ENCODE results near the gene C5orf22.

DNA sequence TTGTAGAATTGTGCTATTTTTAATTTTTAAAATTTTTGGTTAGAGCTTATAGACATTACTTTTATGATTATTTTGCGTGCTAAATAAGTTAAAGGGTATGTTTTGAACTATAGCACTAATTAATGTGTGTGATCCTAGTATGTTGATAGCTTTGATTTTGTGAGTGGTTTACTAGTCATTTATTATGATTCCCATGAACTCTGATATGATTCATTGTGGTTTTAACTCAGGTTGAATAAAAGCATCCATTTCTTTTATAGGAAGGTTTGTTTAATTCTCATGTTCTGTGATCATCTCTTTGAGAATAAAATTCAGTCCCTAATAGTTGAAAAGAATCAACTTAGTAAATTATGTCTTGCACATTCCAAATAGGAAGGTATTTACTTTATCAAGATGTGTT is 22.5 kb downstream of the C5orf22 start:
- TF ChIP-seq, protein P1, sequence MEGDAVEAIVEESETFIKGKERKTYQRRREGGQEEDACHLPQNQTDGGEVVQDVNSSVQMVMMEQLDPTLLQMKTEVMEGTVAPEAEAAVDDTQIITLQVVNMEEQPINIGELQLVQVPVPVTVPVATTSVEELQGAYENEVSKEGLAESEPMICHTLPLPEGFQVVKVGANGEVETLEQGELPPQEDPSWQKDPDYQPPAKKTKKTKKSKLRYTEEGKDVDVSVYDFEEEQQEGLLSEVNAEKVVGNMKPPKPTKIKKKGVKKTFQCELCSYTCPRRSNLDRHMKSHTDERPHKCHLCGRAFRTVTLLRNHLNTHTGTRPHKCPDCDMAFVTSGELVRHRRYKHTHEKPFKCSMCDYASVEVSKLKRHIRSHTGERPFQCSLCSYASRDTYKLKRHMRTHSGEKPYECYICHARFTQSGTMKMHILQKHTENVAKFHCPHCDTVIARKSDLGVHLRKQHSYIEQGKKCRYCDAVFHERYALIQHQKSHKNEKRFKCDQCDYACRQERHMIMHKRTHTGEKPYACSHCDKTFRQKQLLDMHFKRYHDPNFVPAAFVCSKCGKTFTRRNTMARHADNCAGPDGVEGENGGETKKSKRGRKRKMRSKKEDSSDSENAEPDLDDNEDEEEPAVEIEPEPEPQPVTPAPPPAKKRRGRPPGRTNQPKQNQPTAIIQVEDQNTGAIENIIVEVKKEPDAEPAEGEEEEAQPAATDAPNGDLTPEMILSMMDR (IDR thresholded peaks at IDR 0.05): no peak
- TF ChIP-seq POLR2A (IDR thresholded peaks at IDR 0.05): no peak
